GM21717 (cell line): ENCODE data around the gene RET.

Source experiments
- ATAC-seq: cut with Tn5 transposase; IDR thresholded peaks from one replicate; pipeline ENCODE4 v1.9.1; 2021; ENCODE audit warnings: mild to moderate bottlenecking, moderate library complexity; ENCODE audit not compliant: unreplicated experiment

Gene RET

DNA sequence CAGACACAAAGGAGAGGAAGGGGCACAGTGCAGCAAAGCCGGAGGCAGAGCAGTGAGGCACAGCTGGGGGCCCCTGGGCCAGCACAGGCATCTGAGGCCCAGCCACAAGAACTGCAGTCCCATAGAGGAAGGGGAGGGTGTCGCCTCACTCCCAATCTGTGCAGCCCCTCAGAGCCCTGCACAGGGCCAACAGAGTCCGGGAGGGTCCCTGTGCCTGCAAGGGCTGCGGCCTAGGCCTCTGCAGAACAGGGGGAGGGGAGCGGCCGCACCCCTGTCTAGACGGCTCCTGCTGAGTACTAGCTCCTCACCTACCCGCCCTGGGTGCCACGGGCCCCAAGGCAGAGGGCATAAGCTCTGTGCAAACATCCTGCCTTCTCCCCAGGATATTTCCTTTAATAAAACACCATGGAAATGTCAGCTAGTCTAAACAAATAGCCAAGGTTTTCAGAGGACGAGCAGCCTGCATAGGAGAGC, 32.4 kb upstream of the RET start:
- no peak for ATAC-seq

- no peak for ATAC-seq
Observed at GRCh38 chr10:43044961-43045621, 31.8 kb upstream of the RET start.

- ATAC-seq, result no peak
Observed at GRCh38 chr10:43045631-43046287, 31.1 kb upstream of the RET start.

DNA sequence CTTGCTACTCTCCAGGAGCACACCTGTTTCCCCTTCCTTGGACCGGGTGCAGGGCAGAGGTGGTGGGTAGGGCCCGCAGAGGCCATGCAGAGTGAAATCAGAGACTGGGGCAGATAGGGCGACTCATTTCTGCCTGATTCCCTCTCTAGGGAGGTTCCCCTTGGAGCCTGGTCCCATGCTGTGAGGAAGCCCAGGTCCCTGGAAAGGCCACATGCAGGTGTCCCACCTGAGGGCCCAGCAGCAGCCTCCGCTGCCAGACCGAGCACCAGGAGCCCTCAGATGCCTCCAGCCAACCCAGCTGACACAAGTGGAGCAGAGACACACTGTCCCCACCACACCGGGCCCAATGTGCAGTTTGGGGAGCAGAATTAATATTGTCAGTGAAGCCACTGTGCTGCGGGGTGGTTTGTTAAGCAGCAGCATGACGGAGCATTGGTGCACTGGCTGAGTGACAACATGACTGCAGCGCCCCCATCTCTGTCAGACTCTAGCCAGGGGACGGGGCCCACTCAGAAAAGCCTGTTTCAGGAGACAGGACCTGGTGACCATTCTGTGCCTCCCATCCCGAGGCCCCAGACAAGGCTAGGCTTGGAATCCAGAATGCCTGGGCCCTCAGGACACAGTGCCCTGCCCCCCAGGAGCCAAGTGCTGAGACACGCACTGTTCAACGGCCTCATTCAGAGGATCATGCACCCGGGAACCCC, 30.4 kb upstream of the RET start:
- no peak for ATAC-seq

GRCh38 chr10:43047288-43047970, 29.4 kb upstream of the RET start:
- no peak for ATAC-seq

DNA sequence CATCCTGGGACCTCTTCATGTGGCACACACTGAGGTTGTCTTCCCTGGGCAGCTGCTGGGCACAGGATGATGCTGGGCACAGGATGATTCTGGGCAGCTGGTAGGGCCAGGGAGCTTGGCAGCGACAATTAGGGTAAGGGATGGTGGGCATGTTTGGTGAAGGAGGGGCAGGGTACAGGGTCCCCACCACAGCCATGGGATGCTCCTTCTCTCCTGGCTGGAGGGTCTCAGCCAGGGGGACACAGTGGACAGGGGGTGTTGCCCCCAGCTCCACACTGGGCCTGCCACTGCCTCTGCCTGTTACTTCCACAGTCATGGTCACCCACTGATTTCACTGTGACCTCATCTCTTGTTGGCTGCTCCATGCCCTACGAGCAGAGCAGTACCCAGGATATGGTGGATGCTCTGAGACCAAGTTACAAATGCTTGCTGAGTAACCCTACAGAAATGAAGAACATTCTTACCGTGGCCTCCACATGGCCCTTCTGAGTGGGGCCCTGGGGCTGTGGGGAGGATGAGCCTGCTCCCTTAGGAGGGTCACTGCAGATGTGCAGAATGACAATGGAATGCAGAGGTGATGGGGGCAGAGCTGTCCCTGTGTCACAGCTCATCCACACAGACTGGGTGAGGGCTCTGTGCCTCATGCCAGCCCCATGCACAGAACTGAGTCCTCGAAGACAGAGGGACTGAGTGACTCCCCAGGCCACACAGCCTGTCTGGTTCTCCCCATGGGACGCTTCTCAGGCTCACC, 28.4 kb upstream of the RET start:
- ATAC-seq, result no peak

DNA sequence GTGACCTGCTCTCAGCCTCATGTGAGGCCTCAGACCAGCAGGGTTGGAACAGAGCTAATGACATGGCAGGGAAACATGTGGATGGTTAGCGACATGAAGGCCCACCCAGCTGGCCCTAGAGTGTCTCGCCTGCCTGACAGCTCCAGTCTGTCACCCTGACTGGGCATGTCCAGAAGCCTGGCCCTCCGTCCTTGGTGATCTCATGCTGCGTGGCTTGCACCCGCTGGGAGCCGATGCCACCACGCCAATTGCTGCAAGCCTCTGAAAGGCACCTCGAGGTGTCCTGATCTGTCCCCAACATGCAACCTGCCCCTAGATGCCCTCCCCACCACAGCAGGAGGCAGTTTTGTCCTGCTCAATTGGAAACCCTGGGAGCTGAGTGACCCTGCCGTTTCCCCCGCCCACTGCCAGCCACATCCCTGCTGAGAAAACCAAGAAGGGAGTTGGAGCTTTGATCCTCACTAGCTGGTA, 27.8 kb upstream of the RET start:
- no peak for ATAC-seq

GRCh38 chr10:43050011-43050410, 26.9 kb upstream of the RET start:
- no peak for ATAC-seq

GRCh38 chr10:43053825-43054224, 23.0 kb upstream of the RET start:
- no peak for ATAC-seq

DNA sequence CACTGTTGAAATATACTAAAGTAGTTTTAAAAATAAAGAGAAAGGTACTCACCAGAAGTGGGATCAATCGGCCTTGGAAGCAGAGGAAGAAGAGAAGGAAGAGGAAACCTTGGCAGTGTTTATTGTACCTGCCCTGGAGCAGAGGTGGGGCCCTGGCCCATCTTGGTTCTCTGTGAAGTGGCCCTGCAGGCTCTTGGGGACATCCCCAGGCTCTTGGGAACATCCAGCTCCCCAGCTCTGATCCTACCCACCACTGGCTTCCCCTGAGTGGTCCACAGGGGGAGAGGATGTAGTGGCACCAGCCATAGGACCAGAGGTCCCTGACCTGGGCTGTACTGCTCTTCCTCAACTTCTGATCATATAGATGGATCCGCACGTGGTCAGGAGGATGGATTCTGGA, 22.3 kb upstream of the RET start:
- ATAC-seq, result no peak

DNA sequence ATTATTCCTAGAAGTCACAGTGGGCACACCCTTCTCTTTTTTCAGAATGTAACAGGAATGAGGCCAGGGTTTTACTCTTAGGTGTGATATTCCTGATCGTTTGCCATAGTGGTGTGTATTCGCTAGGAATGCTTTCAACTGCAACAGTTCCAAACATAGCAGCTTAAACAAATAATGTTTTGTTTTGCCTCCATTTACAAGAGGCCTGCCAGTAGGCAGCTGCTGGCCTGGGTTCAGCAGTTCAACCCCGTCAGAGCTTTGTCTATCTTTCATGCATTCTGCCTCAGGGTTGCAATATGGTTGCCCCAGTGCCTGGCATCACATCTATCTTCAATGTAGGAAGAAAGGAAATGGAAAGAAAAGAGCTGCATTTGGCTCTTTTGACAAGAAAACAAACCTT, 21.7 kb upstream of the RET start:
- no peak for ATAC-seq

DNA sequence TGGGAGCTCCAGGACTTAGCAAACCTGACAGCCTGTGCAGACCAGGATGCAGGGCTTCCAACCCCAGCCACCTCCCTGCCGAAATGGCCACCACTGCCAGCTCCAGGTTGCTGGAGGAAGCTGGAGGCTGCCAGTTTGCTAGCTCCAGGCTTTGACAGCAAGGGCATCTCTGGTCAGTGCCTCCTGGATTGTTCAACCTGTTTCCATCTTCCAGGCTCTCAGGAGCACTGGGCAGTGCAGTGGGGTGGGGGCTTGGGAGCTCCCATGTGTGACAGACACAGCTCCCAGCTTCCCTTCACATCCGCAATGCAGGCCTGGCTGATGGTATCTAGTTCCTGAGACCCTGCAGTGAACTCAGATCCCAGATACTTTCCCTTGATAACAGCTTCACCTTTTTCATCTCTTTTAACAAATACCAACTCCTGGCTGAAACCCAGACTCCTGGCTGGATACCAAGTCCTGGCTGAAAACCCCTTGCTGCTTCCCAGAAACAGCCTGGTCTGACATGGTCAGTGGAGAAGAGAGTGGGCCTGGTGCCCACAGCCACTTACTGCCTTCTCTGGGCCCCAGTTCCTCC, 20.8 kb upstream of the RET start:
- no peak for ATAC-seq

GRCh38 chr10:43056568-43057011, 20.3 kb upstream of the RET start:
- ATAC-seq, result no peak

DNA sequence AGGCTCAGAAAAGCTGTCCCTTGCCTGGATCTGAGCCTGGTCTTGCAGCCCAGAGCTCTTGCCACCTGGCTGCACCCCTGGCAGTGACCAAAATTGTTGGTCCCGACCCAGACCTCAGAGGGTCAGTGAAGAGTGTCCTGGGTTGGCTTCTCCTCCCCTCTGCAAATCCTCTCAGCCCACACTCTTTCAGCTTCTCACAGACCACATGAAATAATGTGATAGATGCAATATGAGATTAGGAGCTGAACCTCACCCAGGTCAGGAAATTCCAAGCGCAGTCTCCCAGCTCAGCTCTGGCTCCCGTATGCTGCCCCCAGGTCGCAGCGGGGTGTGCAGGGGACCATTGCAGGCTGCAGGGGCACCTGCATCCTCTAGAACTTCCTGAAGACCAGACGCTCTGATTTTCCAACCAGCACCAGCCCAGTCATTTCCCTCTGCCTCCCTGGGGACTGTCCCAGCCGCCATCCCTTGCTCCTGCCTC, 19.6 kb upstream of the RET start:
- ATAC-seq, result no peak

DNA sequence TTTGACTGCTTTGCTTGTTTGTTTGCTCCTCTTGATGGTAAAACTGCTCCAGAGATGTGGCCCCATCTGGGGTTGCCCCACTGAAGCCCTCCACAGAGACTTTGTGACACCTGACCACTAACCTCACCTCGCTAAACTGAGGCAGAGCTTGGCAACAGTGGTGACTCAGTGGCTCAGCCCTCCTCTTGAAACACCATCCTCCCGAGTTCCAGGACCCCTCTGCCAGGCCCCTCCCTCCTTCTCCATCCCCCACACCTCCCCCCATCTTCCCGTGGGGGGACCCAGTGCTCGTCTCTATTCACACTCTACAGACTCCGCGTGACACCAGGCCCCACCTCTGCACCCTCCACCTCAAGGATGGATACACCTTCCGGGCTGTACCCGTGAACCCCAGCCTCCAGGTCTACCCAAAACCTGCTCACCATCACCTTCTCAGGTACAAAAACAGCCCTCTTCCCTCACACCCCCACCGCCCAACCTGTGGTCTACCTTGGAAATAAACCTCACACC, 19.0 kb upstream of the RET start:
- no peak for ATAC-seq

- no peak for ATAC-seq
Observed at GRCh38 chr10:43058716-43059335, 18.0 kb upstream of the RET start.

DNA sequence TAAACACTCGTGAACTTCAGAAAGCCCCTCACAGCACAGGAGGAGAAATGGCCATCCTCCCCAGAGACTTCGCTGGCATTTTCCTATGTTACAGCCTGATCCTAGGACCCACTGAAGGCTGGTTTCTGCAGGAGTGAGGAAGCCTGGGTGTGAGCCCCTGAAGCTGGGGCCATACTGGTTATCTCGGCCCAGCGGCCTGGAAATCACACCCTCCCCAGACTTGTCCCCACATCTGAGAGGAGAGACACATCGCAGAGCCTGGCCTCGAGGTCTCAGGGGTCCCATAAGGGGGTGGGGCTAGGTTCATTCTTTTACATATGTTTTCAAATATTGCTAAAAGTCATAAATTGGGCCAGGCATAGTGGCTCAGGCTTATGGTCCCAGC, 17.5 kb upstream of the RET start:
- no peak for ATAC-seq

DNA sequence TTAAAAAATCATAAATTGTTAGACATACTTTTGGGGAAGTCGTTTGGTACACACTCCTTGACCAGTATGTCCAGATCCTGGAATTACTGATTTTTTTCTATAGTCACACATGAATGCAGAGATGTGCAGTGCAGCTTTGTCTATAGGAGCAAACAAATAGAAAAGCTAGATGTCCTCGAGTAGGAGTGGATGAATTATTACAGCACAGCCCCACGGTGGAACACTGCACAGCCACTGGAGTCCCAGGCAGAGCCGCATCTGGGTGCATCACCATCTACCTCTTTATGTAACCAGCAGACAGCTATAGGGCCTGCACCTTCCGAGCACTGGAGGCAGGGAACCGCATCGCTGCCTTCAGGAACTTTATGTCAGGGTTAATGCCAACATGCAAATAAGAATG, 17.0 kb upstream of the RET start:
- ATAC-seq, result no peak

DNA sequence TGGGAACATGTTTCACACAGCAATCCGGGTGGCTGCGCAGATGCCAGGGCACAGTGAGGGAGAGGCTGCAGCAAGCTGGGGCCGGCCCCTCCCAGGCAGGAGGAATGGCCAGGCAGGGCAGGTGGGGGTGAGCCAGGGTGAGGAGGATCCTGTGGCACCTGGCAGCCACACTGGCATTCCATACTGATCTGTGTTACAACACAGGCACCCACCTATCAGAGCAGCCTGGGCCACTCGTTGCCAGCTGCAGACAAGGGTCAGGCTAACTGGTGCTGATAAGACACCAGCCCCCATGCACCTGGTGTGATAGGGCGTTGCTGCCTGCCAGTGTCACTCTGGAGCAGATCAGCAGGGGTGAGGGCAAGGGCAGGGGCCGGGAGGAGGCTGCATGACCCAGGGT, 16.6 kb upstream of the RET start:
- no peak for ATAC-seq

GRCh38 chr10:43061331-43061730, 15.5 kb upstream of the RET start:
- ATAC-seq, result no peak
